Measurements from ENCODE around the gene MACROD1. TPM values are rescaled to one million over a fixed set of nuclear protein-coding genes. Genes with fewer than 3 reads are reported as not detected.

Gene MACROD1
- total and polyA plus RNA-seq, 9 of the 15 experiments (the other 6 are each of a cell fraction or from before 2014, with no cell fraction given): 1.1 to 60.0 (median 26.4) TPM

DNA sequence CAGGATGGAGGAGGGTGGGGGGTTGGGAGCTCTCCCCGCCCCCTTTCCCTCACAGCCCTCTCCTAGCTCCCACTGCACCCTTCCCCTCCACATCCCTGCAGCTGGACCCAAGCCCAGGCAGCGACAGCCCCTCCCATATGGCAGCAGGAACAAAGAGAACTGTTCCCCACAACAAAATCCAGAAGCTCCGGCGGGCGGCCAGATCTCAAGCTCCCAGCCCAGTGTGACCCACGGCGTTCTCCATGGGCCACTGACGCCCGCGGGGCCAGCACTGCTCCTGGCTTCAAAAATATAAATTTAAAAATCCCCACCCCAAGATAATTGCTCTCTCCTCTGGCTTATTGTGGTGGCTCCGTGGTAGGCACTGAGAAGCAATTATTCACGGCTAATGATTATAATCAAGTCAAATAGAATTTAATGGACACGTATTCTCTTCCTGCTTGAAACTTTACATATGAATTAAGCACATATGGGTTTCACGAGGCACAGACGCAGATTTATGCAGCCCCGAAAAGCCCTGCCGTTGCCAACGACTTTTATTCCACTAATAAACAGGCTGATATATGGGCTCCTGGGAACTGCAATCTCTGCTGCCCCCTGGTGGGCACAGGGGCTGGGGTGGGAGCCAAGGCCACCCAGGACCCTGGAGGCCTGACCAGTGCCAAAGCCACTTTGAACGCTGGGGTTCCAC, 17.5 kb downstream of the MACROD1 start (continued):
- 0 out of 4 replicates have a peak, but pooled peaks of 1 of the 2 experiments have one; percentile 33 for TF ChIP-seq FOXK2 (conservative IDR thresholded peaks at IDR 0.05 in 1 of 2, IDR thresholded peaks at IDR 0.05 in 1 of 2; ENCODE audit: low read depth in 2 of 2)
- TF ChIP-seq NEUROD1 (IDR thresholded peaks at IDR 0.05; ENCODE audit: borderline replicate concordance, low read depth, low read length, partially characterized antibody): peak; percentile 23
- TF ChIP-seq MAZ (CRISPR knock-in tag; conservative IDR thresholded peaks at IDR 0.05 in 1 of 2, IDR thresholded peaks at IDR 0.05 in 1 of 2): peak in 1 of 2 experiments; percentile 48; a peak in 1 of 4 replicates
- no peak for TF ChIP-seq MYNN (IDR thresholded peaks at IDR 0.05)
- no peak for TF ChIP-seq MYNN (CRISPR knock-in tag; IDR thresholded peaks at IDR 0.05)
- TF ChIP-seq, protein P1, sequence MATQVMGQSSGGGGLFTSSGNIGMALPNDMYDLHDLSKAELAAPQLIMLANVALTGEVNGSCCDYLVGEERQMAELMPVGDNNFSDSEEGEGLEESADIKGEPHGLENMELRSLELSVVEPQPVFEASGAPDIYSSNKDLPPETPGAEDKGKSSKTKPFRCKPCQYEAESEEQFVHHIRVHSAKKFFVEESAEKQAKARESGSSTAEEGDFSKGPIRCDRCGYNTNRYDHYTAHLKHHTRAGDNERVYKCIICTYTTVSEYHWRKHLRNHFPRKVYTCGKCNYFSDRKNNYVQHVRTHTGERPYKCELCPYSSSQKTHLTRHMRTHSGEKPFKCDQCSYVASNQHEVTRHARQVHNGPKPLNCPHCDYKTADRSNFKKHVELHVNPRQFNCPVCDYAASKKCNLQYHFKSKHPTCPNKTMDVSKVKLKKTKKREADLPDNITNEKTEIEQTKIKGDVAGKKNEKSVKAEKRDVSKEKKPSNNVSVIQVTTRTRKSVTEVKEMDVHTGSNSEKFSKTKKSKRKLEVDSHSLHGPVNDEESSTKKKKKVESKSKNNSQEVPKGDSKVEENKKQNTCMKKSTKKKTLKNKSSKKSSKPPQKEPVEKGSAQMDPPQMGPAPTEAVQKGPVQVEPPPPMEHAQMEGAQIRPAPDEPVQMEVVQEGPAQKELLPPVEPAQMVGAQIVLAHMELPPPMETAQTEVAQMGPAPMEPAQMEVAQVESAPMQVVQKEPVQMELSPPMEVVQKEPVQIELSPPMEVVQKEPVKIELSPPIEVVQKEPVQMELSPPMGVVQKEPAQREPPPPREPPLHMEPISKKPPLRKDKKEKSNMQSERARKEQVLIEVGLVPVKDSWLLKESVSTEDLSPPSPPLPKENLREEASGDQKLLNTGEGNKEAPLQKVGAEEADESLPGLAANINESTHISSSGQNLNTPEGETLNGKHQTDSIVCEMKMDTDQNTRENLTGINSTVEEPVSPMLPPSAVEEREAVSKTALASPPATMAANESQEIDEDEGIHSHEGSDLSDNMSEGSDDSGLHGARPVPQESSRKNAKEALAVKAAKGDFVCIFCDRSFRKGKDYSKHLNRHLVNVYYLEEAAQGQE (IDR thresholded peaks at IDR 0.05; ENCODE audit: borderline replicate concordance): peak; percentile 68; the same call in 1 of the 2 replicates
- TF ChIP-seq, protein P1 (CRISPR knock-in tag; IDR thresholded peaks at IDR 0.05; ENCODE audit: low read depth): no peak
- TF ChIP-seq MTA1 (IDR thresholded peaks at IDR 0.05; ENCODE audit: borderline replicate concordance): no peak
- 0 out of 2 replicates have a peak, but pooled peaks have one; percentile 23 for TF ChIP-seq KLF16 (IDR thresholded peaks at IDR 0.05)
- peak; percentile 58 for TF ChIP-seq DEAF1 (CRISPR knock-in tag; IDR thresholded peaks at IDR 0.05)
- TF ChIP-seq CC2D1A (IDR thresholded peaks at IDR 0.05): 0 out of 2 replicates have a peak, but pooled peaks have one; percentile 33
- TF ChIP-seq ZBTB7A (IDR thresholded peaks at IDR 0.05; ENCODE audit: borderline replicate concordance, control insufficient read depth, low read depth, low read length): peak; percentile 88
- TF ChIP-seq ZNF668 (CRISPR knock-in tag; IDR thresholded peaks at IDR 0.05): no peak
- no peak for TF ChIP-seq SMARCC2 (IDR thresholded peaks at IDR 0.05; ENCODE audit: low read depth)
- TF ChIP-seq SMC3 (conservative IDR thresholded peaks at IDR 0.05; ENCODE audit: insufficient read depth, low read depth, low read length): peak; percentile 60; the same call in 1 of the 2 replicates
- TF ChIP-seq ZKSCAN3 (CRISPR knock-in tag; IDR thresholded peaks at IDR 0.05): no peak
